GM19239 (cell line): Measurements from ENCODE around the gene STX11.
"Not testable (repeated sequence)": the region's sequence is repeated elsewhere in the genome, so short reads cannot be mapped to it uniquely, and the experiment has no call there.

ENCODE experiments used
- DNase-seq: peaks from one replicate; pipeline ENCODE4 v3.0.0; 2011; ENCODE audit warnings: low spot score; ENCODE audit not compliant: insufficient read length
- FAIRE-seq: peaks from 2 replicates; lab custom pipeline; 2011; peaks lifted over from hg19 to GRCh38; lab: Jason Lieb, UNC

STX11 gene

GRCh38 chr6:144165784-144166183 is 15.5 kb downstream of the STX11 start:
- no peak for DNase-seq
- peak; percentile 62 for FAIRE-seq

GRCh38 chr6:144170044-144170443 is 19.7 kb downstream of the STX11 start:
- DNase-seq, result no peak
- FAIRE-seq, result no peak

- FAIRE-seq (no peak), DNase-seq (no peak)
Observed at GRCh38 chr6:144171406-144171805, 21.1 kb downstream of the STX11 start.

- FAIRE-seq (no peak), DNase-seq (no peak)
Observed at GRCh38 chr6:144174006-144174405, 23.7 kb downstream of the STX11 start.

GRCh38 chr6:144176043-144176442 is 25.7 kb downstream of the STX11 start:
- DNase-seq, result no peak
- FAIRE-seq, result no peak

- FAIRE-seq, result peak; percentile 21
Observed at GRCh38 chr6:144177726-144178125, 27.4 kb downstream of the STX11 start.

GRCh38 chr6:144178323-144178722 is 28.0 kb downstream of the STX11 start:
- FAIRE-seq (peak; percentile 28), DNase-seq (no peak)

More at GRCh38 chr6:144177726-144178125, 27.4 kb downstream of the STX11 start:
- no peak for DNase-seq

- FAIRE-seq (no peak), DNase-seq (no peak)
Observed at GRCh38 chr6:144179237-144179636, 28.9 kb downstream of the STX11 start.

GRCh38 chr6:144179828-144180227 is 29.5 kb downstream of the STX11 start:
- FAIRE-seq (peak; percentile 77), DNase-seq (no peak)

GRCh38 chr6:144180354-144180753 is 30.0 kb downstream of the STX11 start:
- not testable (repeated sequence) for FAIRE-seq, DNase-seq

GRCh38 chr6:144181639-144182038 is 31.3 kb downstream of the STX11 start:
- DNase-seq (no peak), FAIRE-seq (no peak)

- DNase-seq, FAIRE-seq: not testable (repeated sequence)
Observed at GRCh38 chr6:144184186-144184585, 33.9 kb downstream of the STX11 start.

- FAIRE-seq, result no peak
- DNase-seq, result no peak
Observed at GRCh38 chr6:144185133-144185836, 35.0 kb downstream of the STX11 start.

GRCh38 chr6:144186817-144187625 is 36.7 kb downstream of the STX11 start:
- no peak for FAIRE-seq
- no peak for DNase-seq

- FAIRE-seq, result no peak
- DNase-seq, result no peak
Observed at GRCh38 chr6:144189351-144189750, 39.0 kb downstream of the STX11 start.

GRCh38 chr6:144190080-144190479 is 39.8 kb downstream of the STX11 start:
- DNase-seq, result no peak
- FAIRE-seq, result no peak

- DNase-seq (no peak), FAIRE-seq (no peak)
Observed at GRCh38 chr6:144190593-144190992, 40.3 kb downstream of the STX11 start.

GRCh38 chr6:144193181-144193580 is 42.9 kb downstream of the STX11 start:
- DNase-seq, result no peak

GRCh38 chr6:144194293-144194810 is 44.0 kb downstream of the STX11 start:
- FAIRE-seq, result no peak

More at GRCh38 chr6:144193181-144193580, 42.9 kb downstream of the STX11 start:
- no peak for FAIRE-seq

GRCh38 chr6:144195671-144196270 is 45.5 kb downstream of the STX11 start:
- FAIRE-seq (no peak), DNase-seq (no peak)

More at GRCh38 chr6:144194293-144194810, 44.0 kb downstream of the STX11 start:
- no peak for DNase-seq

- DNase-seq, result no peak
- no peak for FAIRE-seq
Observed at GRCh38 chr6:144197919-144198318, 47.6 kb downstream of the STX11 start.
